HCT116 (cell line): ENCODE results near the gene IL3.

Experiments used
- EZH2 ChIP-seq: fragments of 200-600 bp; sonication (generic); IDR thresholded peaks from 2 replicates; pipeline ENCODE4 v1.6.1; 2017; ENCODE audit warnings: antibody characterized with exemption, mixed run types
- POLR2A ChIP-seq: IDR thresholded peaks from 2 replicates; pipeline ENCODE4 v1.7.0; 2011; ENCODE audit warnings: borderline replicate concordance; ENCODE audit not compliant: insufficient read depth, insufficient read length; ENCODE audit errors: extremely low read depth
- POLR2AphosphoS5 ChIP-seq: IDR thresholded peaks from 2 replicates; pipeline ENCODE4 v1.6.1; 2011; ENCODE audit warnings: mild to moderate bottlenecking, low read depth, low read length, moderate library complexity
- SRF ChIP-seq: IDR thresholded peaks from 2 replicates; pipeline ENCODE4 v1.6.1; 2012; ENCODE audit warnings: low read depth
- TF ChIP-seq, protein P1 (sequence below), 3 experiments: fragments of 200-600 bp in 1 of 3; sonication (generic) in 1 of 3; IDR thresholded peaks in 2 of 3; conservative IDR thresholded peaks in 1 of 3; 2 replicates each; pipeline ENCODE4 v1.5.1; 2012 to 2017; ENCODE audit warnings: low read depth in 2 of 3, low read length in 2 of 3, antibody characterized with exemption in 1 of 3, borderline replicate concordance in 1 of 3, control low read depth in 1 of 3, mild to moderate bottlenecking in 1 of 3, mixed read lengths in 1 of 3, mixed run types in 1 of 3, moderate library complexity in 1 of 3; ENCODE audit not compliant: insufficient read depth in 1 of 3
- TF ChIP-seq, protein P2 (sequence below): IDR thresholded peaks from 2 replicates; pipeline ENCODE4 v1.6.1; 2012; ENCODE audit warnings: low read depth

DNA sequence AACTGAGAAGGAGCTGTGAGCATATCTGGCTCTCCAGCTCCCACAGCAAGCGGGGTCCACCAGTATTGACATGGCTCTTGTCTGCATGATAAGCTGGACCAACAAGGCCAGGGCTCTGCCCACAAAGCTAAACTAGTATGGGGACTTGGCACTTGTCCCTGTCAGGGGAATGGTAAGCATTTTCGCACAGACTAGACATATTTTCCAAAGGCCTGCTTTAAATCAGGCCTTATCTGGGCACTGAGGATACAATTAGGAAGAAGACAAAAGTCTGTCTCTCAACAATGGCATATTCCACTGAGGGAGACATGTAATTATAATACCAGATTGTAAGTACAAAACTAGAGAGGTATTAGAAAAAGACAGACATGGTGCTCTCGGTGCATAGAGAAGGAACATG lies 45.2 kb downstream of the IL3 start:
- TF ChIP-seq EZH2 (no peak), POLR2AphosphoS5 (no peak), POLR2A (no peak), SRF (no peak)
- TF ChIP-seq, protein P1, sequence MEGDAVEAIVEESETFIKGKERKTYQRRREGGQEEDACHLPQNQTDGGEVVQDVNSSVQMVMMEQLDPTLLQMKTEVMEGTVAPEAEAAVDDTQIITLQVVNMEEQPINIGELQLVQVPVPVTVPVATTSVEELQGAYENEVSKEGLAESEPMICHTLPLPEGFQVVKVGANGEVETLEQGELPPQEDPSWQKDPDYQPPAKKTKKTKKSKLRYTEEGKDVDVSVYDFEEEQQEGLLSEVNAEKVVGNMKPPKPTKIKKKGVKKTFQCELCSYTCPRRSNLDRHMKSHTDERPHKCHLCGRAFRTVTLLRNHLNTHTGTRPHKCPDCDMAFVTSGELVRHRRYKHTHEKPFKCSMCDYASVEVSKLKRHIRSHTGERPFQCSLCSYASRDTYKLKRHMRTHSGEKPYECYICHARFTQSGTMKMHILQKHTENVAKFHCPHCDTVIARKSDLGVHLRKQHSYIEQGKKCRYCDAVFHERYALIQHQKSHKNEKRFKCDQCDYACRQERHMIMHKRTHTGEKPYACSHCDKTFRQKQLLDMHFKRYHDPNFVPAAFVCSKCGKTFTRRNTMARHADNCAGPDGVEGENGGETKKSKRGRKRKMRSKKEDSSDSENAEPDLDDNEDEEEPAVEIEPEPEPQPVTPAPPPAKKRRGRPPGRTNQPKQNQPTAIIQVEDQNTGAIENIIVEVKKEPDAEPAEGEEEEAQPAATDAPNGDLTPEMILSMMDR (IDR thresholded peaks at IDR 0.05 in 2 of 3, conservative IDR thresholded peaks at IDR 0.05 in 1 of 3; ENCODE audit: borderline replicate concordance in 1 of 3, insufficient read depth in 1 of 3, low read depth in 2 of 3, low read length in 2 of 3), result no peak
- TF ChIP-seq, protein P2, sequence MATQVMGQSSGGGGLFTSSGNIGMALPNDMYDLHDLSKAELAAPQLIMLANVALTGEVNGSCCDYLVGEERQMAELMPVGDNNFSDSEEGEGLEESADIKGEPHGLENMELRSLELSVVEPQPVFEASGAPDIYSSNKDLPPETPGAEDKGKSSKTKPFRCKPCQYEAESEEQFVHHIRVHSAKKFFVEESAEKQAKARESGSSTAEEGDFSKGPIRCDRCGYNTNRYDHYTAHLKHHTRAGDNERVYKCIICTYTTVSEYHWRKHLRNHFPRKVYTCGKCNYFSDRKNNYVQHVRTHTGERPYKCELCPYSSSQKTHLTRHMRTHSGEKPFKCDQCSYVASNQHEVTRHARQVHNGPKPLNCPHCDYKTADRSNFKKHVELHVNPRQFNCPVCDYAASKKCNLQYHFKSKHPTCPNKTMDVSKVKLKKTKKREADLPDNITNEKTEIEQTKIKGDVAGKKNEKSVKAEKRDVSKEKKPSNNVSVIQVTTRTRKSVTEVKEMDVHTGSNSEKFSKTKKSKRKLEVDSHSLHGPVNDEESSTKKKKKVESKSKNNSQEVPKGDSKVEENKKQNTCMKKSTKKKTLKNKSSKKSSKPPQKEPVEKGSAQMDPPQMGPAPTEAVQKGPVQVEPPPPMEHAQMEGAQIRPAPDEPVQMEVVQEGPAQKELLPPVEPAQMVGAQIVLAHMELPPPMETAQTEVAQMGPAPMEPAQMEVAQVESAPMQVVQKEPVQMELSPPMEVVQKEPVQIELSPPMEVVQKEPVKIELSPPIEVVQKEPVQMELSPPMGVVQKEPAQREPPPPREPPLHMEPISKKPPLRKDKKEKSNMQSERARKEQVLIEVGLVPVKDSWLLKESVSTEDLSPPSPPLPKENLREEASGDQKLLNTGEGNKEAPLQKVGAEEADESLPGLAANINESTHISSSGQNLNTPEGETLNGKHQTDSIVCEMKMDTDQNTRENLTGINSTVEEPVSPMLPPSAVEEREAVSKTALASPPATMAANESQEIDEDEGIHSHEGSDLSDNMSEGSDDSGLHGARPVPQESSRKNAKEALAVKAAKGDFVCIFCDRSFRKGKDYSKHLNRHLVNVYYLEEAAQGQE, result no peak
